Prostate gland (tissue), 2 donors: ENCODE data around the gene ARHGAP4. TPM values are rescaled to one million over a fixed set of nuclear protein-coding genes. Genes with fewer than 3 reads are reported as not detected.

Source experiments
- DNase-seq: peaks from one replicate; pipeline ENCODE4 v3.0.0-alpha.2; 2019; ENCODE audit warnings: low spot score
- H3K27ac ChIP-seq, 2 donors: fragments of 200-600 bp; sonication (generic); 2 replicates each; pipeline ENCODE4 v1.5.1; 2017 to 2019
- H3K27me3 ChIP-seq: fragments of 200-600 bp; sonication (generic); replicated peaks from 2 replicates; pipeline ENCODE4 v1.5.1; 2019; ENCODE audit not compliant: insufficient read depth
- H3K36me3 ChIP-seq, 2 donors: fragments of 200-600 bp; sonication (generic); 1 replicate in 1 of 2; 2 replicates in 1 of 2; pipeline versions ENCODE4 v1.5.1 to v1.8.1; 2017 to 2019
- H3K4me1 ChIP-seq: fragments of 200-600 bp; sonication (generic); replicated peaks from 2 replicates; pipeline ENCODE4 v1.5.1; 2019
- H3K4me3 ChIP-seq, 2 donors: fragments of 200-600 bp; sonication (generic); 2 replicates each; pipeline ENCODE4 v1.5.1; 2017 to 2019
- H3K9me3 ChIP-seq: fragments of 200-600 bp; sonication (generic); 2 replicates; pipeline ENCODE4 v1.5.1; 2017
- POLR2A ChIP-seq: fragments of 450-650 bp; IDR thresholded peaks from one replicate; pipeline ENCODE4 v1.6.1; 2016; ENCODE audit warnings: antibody characterized with exemption, mild to moderate bottlenecking
- POLR2AphosphoS5 ChIP-seq: sonication (generic); formaldehyde crosslinking; IDR thresholded peaks from one replicate; pipeline ENCODE4 v1.6.1; 2017; ENCODE audit warnings: antibody characterized with exemption
- WGBS: methylation state at CpG from one replicate; pipeline ENCODE4 v1.1.5; 2018; 5-methylcytosine and 5-hydroxymethylcytosine counted together
- intact Hi-C: fragments of 100-400 bp; cut with DNase I; formaldehyde crosslinking; loops from one replicate; pipeline ENCODE4 v1.14.2; 2022
- total RNA-seq, 2 donors: library from RNA; depleted of rRNA; stranded (reverse); fragments of >200 nt; gene quantifications; one replicate each; pipeline ENCODE4 v1.1.0, GENCODE V29; 2016
- TF ChIP-seq, protein P1 (sequence below), 4 experiments: fragments of 200-600 bp in 2 of 4; fragments of 450-650 bp in 2 of 4; sonication (generic) in 2 of 4; IDR thresholded peaks; 1 replicate in 3 of 4; 2 replicates in 1 of 4; pipeline ENCODE4 v1.5.1; 2016 to 2019; ENCODE audit warnings: antibody characterized with exemption in 4 of 4, mild to moderate bottlenecking in 2 of 4, moderate library complexity in 2 of 4

ARHGAP4 gene
- total RNA-seq, 2 donors from 2014 or later, result 11.9 to 41.1 TPM

DNA sequence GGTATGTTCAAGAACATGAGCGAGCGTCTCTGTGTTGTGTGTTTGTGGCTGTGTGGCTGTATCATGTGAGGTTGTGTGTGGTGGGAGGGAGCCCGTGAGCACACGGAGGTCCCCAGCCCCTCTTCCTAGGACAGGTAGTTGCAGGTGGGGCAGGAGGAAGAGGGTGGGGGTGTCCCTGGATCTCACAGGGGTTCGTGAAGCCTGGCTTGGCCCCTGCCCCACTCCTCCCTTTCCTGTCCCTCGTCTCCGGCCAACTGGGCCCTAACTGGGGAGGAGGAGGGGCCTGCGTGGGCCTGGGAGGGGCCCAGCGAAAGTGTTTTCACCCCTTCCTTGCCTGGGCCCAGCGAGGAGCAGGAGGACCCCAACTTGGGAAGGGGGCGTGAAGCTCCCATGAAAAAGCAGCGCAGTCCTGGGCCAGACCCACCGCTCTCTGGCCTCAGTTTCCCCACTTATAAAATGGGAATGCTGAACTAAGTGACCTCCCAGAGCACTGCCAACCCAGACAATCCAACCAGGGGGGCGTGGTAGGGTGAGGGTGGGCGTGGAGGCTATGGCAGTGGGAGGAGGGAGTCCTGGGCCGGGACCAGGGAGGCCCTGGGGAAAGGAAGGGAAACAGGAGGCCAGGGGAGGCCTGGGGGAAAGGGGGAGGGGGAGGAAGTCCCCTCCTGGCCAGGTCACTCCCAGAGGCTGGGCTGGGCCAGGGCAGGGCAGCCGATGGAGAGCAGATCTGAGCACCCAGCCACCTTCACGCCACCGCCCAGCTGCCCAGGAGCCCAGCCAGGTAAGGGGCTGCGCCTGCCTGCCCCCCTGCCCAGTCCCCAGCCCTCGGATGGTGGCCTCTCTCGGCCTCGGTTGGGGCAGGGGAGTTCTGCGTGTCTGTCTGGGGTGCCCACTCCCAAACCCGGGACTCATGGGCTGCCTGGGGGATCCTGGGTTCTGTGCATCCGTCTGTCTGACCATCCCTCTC is 21.8 kb downstream of the ARHGAP4 start, which contains the start of gene AVPR2:
Gene AVPR2, plus strand, starts transcription at position 683 of the 967 bp plus-strand sequence. CDS start 473 bp downstream, outside the sequence.
- Histone ChIP-seq H3K4me3 (no peak within 1 kb of the TSS), H3K4me1 (no peaks in the 10 kb centered on the region), H3K9me3 (no peaks in the 10 kb centered on the region), H3K36me3 (no peaks in the 10 kb centered on the region), H3K27ac (no peak within 1 kb of the TSS), H3K27me3 (no peaks in the 10 kb centered on the region)
- intact Hi-C loops, result no loop called here
- WGBS, result 30% methylated on average over 16 of the region's 26 CpGs
- TF ChIP-seq, protein P1, sequence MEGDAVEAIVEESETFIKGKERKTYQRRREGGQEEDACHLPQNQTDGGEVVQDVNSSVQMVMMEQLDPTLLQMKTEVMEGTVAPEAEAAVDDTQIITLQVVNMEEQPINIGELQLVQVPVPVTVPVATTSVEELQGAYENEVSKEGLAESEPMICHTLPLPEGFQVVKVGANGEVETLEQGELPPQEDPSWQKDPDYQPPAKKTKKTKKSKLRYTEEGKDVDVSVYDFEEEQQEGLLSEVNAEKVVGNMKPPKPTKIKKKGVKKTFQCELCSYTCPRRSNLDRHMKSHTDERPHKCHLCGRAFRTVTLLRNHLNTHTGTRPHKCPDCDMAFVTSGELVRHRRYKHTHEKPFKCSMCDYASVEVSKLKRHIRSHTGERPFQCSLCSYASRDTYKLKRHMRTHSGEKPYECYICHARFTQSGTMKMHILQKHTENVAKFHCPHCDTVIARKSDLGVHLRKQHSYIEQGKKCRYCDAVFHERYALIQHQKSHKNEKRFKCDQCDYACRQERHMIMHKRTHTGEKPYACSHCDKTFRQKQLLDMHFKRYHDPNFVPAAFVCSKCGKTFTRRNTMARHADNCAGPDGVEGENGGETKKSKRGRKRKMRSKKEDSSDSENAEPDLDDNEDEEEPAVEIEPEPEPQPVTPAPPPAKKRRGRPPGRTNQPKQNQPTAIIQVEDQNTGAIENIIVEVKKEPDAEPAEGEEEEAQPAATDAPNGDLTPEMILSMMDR (IDR thresholded peaks at IDR 0.05), result no peak
- TF ChIP-seq POLR2A (no peak), POLR2AphosphoS5 (no peak)
- no peak for DNase-seq

DNA sequence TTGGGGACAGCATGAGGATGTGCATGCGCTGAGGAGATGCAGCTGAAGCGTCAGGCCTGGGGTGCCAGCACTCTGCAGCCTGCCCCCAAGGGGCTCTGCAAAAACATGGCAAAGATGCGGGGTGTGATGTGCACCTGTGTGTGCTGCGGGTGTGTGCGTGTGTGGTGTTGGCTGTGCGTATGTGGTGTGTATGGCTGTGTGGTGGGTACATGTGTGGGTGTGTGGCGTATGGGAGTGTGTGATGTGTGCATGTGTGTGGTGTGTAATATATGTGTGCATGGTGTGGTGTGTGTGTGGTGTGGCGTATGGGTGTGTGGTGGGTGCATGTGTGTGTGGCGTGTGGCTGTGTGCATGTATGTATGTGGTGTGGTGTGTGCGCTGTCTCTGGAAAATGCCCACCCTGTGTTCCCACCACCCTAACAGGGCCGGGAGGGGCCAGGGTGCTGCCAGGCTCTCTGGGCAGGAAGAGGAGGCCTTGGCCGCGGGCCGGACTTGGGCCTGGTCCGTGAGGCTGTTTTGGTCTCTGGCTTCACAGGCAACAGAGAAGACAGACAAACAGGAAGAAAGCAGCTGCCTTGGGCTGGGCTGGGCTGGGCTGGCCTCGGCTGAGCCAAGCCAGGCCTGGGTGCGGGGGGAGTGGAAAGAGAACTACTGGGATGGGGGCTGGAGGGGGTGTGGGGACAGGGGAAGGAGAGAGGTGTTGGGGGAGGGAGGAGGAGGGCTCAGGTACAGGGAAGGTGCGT is 22.7 kb downstream of the ARHGAP4 start:
- no peak overlapping the region for H3K4me3 ChIP-seq
- no peaks in the 10 kb centered on the region for H3K36me3 ChIP-seq
- TF ChIP-seq, protein P1 (IDR thresholded peaks at IDR 0.05), result no peak
- no peak for DNase-seq
- intact Hi-C loops, result no loop called here
- no peaks in the 10 kb centered on the region for H3K27me3 ChIP-seq
- no peaks in the 10 kb centered on the region for H3K4me1 ChIP-seq
- 69% methylated on average over 13 of the region's 18 CpGs for WGBS
- no peak overlapping the region for H3K27ac ChIP-seq
- H3K9me3 ChIP-seq, result no peaks in the 10 kb centered on the region

DNA sequence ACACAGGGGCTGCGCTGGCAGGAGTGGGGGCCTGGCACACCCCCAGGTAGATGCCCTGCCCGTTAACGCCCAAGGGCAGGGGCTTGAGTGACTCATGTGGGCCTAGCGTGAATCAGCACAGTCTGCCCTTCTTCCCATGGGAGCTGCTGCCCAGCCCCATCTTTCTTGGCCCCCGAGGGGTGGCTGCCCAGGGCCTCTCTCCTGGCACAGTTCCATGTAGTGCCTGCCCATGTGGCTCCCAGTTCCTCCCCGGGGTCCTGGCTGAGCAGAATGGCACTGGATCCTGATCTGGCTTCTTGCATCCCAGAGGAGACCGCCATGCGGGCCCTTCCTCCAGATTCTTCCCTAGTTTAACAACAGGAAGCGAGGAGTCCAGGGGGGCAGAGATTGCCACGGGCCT is 23.7 kb downstream of the ARHGAP4 start:
- no peak for TF ChIP-seq POLR2A
- TF ChIP-seq, protein P1 (IDR thresholded peaks at IDR 0.05), result no peak
- Histone ChIP-seq H3K4me3 (no peak overlapping the region), H3K27ac (no peak overlapping the region), H3K9me3 (no peaks in the 10 kb centered on the region), H3K36me3 (no peaks in the 10 kb centered on the region), H3K27me3 (no peaks in the 10 kb centered on the region), H3K4me1 (no peaks in the 10 kb centered on the region)
- DNase-seq, result no peak
- intact Hi-C loops, result no loop called here
- 60% methylated on average over 7 of the region's 10 CpGs for WGBS

DNA sequence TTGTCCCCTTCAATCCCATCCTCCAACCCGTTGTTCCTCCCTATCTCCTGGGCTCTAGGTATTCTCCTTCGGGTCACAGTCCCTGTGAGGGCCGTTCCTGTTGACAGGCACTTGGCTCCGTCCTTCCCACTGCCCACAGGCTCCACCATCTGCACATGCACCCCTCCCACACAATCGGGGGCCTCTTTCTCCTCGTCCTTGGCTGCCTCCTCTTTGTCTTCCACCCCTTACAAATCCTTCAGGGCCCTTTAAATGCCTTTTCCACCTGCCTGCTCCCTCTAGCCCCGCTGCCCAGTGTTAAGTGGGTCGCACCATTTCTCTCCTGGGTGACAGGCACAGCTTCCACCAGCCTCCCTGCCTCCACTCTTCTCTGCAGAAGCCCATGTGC is 24.3 kb downstream of the ARHGAP4 start:
- no peak for DNase-seq
- Histone ChIP-seq H3K9me3 (no peaks in the 10 kb centered on the region), H3K27me3 (no peaks in the 10 kb centered on the region), H3K36me3 (no peaks in the 10 kb centered on the region), H3K4me3 (no peak overlapping the region), H3K4me1 (no peaks in the 10 kb centered on the region), H3K27ac (no peak overlapping the region)
- TF ChIP-seq POLR2AphosphoS5, result no peak
- TF ChIP-seq, protein P1 (IDR thresholded peaks at IDR 0.05), result no peak
- no peak for TF ChIP-seq POLR2A
- intact Hi-C loops, result no loop called here
- WGBS, result 70% methylated on average over 8 of the region's 8 CpGs
